ENCODE measurements around the gene DDX53.

The DDX53 gene

DNA sequence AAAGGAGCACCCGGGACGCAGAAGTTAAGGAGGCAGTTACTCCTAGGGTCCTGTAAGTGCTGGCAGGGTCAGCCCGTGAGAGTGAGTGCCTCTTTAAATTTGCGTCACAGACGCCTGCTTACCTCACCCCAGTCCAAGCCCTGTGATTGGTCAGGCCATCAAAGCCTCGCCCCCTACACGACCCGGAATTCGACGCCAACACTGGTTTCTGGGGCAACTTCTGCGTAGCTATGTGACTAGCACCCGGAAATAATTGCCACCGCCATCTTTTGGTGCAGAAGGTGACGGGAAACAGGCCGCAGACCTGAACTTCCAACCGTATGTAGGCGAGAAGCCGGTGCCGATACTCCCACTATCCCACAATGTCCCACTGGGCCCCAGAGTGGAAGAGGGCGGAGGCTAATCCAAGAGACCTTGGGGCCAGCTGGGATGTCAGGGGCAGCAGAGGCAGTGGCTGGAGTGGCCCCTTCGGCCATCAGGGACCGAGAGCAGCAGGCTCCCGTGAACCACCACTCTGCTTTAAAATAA lies at the start of gene DDX53:
Gene DDX53 (plus strand): TSS at position 265 of the 528 bp plus-strand sequence. CDS start 98 bp downstream, at position 363.
- DNase-seq (ENCODE audit: low read depth): no peak

DNA sequence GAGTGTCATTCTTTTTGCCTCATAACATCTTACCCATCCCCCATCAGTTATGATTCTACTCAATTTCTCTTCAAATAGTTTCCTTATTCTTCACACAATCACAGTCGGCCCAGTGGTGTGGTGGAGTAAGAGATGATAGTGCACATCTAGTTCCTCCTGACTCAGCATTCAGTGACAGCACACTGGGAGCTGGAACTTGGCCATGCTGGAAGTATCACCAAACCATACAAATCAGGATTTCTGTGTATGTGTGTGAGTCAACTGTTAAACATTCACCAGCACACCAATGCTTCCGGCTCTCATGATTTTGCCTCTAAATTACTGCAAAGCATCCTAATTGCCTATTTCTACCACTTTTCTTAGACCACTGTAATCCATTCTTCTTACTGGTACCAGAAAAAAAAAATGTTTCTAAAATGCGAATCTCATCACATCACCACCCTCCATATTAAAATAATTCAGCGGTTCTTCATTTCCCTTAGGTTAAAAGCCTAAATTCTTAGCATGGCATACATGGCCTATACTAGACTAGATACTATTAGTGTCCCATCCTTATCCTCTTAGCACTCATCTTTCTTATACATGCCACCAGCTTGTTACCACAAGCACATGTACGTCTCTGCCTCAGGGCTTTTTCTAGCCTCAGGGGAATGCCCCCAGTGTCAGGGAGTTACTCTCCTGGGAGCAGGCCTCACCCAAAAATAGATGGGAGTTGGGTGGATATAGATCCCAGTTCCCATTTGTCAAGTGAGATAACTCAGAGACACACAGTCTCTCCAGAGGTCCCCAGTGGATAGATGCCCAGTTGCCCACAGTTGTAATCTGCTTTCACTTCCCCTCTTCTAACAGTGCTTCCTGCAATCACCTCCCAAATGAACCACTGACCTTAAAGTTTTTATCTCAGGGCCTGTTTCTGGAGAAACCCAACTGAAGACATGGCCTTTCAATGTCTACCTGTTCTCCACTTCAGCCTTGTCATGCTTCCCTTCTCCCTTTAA lies 49.2 kb upstream of the DDX53 start:
- DNase-seq (ENCODE audit: low read depth): no peak

DNA sequence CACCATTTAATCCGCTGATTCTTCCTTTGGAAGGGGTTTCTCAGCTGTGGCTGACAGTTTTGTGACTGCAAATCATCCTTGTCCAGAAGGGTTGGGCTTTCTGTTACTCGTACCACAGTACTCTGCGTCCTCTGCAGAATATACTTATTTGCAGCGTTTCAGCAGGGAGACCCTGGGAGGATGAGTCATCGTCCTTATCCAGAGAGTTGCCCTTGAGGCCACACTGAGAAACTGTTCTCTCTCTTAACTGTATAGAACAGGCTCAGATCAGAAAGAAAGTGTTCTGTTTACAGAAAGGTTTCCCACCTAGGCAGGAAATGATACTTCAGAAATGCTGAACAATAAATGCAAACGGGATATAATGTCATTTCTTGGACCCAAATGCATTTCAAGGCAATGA lies 47.8 kb upstream of the DDX53 start:
- no peak for DNase-seq (ENCODE audit: low read depth)

DNA sequence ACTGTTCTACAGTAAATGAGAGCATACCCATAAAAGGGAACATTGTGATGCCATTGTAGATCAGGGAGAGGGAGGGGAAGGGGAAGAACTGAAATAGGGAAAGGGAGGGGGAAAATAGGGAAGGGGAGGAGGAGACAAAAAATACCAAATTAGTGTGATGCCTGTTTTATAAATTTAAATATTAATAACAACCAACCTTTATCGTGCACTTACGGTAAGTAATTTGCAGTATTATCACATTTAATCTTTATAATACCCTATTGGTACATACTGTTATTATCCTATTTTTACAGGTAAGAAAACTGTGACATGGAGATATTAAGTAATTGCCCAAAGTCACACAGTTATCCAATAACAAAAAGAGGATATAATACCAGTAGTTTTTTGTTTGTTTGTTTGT lies 41.5 kb upstream of the DDX53 start:
- no peak for DNase-seq (ENCODE audit: low read depth)

DNA sequence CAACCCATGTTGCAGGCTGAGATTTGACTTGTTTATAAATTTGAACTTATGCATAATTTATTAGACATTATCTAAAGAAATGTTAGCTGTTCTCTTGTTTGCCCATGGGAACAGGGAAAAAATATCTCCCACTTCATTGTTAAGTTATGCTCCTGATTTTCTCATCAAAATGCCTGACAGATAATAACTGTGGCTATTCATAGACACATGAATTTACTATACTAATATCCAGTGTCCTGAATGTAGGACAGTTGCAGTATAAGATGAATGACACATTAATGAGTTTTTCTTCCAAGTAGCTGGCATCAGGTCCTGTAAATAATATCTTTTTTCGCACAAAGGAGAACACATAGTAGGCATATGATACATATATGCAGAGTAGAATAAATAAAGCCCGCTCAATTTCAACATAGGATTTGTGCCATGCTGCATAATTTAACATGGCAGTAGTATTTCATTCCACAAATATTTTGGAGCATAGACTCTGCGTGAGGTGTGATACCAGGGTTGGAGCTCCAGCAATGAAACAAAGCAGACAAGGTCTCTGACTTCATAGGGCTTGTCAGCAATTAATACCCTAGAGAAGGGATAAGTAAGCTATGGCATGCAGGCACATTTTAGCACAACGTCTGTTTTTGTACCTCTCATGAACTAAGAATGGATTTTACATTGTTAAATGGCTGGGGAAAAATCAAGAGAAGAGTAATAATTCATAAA lies 40.4 kb upstream of the DDX53 start:
- DNase-seq (ENCODE audit: low read depth): no peak

DNA sequence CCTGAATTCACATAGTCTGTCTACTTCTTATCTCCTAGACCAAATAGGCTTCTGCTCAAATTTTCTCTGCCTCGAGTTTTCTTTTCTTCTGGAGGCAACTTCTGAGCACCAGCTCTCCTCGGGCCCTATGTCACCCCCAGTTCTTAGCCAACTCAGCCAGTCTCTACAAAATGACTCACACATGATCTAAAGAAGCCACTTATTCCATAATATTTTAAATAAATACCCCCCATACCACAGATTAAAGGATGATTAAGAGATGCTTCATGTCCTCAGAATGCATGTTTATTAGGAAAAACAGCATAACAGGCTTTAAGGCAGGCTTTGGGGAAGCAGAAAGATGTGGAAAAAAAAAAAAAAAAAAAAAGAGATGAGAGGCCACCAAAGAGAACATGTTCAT lies 36.6 kb upstream of the DDX53 start:
- DNase-seq (ENCODE audit: low read depth): no peak

DNA sequence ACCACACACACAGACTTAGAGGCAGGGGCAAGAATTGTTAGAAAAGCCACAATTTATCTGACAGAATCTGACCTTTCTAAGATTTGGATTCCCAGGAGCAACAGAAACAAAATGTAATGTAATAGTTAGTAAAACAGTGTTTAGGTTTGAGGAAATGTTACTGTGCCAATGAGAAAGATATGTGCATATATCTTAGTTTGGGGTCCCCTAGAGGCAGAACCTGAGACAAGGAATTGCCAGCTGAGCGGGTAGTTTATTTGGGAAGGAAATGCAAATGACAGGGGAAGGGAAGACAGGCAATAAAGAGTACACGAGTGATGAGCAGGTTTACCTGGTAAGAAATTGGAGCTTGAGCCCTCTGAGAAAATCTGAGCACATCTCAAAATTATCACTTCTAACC lies 31.3 kb upstream of the DDX53 start:
- DNase-seq (ENCODE audit: low read depth): no peak

DNA sequence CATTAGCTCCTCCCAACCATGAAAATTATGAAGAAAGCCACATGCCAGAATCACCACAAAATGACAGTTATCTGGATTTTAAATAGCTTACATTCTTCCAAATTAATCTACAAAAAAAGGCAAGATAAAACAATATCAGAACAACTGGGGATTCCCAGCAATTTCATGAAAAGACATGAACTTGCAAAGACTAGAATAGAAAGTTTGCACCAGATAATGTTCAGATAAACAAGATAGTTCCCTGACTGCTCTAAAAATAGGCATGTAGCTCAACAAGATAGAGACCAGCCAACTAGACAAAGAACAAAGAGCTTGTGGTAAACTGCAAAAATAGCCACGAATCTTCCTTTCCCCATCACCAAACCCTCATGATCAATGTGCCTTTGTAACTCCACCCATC lies 30.3 kb upstream of the DDX53 start:
- DNase-seq (ENCODE audit: low read depth): no peak

DNA sequence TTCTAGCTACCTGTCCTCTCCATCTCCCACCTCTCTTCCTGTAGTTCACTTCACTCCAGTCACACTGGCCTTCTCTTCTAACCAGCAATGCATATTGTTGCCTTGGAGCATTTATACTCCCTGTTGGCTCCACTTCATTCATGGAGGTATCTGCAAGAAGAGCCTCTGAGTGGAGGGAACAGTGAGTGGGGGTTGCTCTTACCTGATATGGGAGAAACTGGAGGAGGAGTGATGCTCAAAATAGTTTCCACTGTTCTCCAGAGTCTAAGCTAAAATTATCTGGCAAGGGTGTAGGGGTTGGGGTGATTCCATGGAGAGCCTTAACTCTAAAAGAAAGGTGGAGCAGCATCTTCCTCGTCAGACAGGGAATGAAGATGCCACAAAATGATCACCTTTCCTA lies 28.9 kb upstream of the DDX53 start:
- DNase-seq (ENCODE audit: low read depth): no peak

DNA sequence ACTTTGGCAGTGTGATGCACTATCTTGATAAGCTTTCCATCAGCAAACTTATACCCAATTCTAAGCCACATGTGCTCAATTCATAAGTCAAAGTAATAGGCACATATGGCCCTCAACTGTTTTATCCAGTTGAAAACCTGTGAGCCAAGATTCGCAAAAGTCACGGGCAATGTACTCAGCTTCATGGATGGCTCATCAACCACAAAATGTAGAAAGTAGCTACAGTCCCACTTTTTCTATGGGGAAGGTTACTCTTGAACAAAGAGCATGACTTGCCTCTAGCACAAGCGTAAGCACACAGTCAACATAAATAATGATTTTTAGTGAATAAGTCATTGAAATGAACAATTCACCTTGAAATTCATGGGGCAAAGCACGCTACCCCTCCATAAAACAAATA lies 25.1 kb upstream of the DDX53 start:
- no peak for DNase-seq (ENCODE audit: low read depth)

DNA sequence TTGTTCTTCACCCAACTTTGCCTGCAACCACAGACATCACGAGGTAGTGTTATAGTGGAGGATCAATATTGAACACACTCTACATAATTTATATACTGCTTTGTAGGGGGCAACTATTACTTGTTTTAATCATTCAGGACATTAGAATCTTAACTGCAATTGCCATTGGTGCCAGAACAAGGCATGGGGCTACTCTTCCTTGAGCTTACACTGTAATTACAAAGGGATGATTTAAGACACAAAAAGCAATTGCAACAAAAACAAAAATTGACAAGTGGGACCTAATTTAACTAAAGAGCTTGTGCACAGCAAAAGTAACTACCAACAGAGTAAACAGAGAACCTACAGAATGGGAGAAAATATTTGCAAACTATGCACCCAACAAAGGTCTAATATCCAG lies 24.0 kb upstream of the DDX53 start:
- DNase-seq (ENCODE audit: low read depth): no peak

DNA sequence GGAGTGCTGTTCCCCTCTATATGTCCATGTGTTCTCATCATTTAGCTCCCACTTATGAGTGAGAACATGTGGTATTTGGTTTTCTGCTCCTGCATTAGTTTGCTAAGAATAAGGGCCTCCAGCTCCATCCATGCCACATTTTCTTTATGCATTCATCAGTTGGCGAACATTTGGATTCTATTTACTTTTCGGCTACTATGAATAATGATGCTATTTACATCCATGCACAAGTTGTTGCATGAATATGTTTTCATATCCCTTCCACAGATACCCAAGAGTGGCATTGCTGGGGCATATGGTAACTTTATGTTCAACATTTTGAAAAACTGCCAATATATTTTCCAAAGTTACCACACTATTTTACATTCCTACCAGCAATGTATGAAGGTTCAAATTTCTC lies 13.8 kb upstream of the DDX53 start:
- DNase-seq (ENCODE audit: low read depth): no peak

DNA sequence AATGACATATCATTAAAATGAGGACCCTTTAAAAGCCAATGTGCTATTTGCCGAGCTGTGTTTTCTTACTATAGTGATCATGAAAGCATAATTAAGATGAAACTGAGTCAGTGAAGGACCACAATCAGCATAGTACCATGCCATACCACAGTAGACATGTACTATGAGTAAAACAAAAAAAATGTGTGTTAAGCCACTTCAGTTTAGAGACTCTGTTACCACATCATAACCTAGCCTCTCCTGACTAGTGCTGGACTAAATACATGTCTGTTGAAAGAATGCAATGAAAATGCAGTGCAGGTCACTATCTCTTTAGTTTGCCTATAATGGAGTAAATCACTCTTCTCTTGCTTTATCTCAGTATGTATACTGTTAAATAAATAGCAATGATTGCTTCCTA lies 12.3 kb upstream of the DDX53 start:
- DNase-seq (ENCODE audit: low read depth): no peak

DNA sequence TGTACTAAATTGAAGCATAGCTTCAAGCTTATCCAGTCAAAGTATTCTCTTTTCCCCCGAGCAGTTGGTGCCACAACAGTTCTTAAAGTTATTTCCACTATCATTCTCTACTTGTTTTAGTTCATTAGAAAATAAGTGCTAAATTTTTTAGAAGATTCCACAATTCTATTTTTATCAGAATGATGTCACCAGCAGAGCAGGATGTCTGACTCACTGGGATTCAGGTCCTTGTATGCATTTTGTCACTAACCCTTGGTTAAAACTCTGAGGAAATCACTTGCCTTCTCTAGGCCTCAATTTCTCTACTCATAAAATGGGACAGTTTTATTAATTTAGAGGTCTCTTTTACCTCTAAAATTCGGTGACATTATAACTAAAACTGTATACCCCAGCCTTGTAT lies 3.4 kb downstream of the DDX53 start:
- DNase-seq (ENCODE audit: low read depth): no peak

DNA sequence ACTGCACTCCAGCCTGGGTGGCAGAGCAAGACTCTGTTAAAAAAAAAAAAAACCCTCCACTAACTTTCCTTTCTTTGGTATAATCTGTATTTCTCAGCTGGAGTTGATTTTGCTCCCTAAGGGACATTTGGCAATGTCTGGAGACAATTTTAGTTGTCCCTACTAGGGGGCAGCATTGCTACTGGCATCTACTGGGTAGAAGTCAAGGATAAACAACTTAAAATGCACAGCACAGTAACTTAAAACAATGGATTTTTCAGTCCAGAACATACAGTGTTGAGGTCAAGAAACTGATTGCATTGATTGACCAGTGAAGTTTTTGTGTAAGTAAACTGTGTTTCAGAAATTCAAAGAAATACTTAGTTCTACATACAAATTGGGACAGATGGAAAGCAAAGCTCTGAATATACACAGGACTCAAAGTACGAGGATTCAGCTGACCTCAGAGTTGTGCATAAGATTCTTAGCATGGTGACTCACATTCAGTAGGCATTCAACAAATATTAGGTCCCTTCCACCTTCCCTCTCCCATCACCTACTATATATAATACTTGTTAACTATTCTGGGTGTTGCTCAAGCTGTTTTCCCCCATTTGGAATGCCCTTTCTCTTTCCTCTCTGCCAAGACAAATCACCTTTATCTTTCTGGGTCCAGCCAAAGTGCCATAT lies 8.8 kb downstream of the DDX53 start:
- no peak for DNase-seq (ENCODE audit: low read depth)

DNA sequence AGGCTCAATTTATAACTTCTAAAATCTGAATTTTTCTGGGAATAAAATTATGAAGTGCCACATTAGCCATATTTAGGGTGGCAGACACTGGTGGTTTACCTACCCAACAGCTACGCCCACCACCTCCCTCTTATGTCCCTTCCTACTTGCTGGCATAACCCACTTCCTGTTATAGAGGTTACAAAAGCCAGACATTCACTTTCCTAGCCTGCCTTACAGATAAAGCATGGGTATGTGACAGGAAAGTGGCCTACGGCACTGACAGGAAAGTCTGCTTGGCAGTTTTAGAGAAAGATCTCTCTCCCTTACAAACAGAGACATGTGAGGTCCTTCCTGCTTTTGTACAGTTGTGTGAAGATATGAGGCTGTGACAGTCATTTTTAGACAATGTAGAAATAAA lies 12.4 kb downstream of the DDX53 start:
- no peak for DNase-seq (ENCODE audit: low read depth)

DNA sequence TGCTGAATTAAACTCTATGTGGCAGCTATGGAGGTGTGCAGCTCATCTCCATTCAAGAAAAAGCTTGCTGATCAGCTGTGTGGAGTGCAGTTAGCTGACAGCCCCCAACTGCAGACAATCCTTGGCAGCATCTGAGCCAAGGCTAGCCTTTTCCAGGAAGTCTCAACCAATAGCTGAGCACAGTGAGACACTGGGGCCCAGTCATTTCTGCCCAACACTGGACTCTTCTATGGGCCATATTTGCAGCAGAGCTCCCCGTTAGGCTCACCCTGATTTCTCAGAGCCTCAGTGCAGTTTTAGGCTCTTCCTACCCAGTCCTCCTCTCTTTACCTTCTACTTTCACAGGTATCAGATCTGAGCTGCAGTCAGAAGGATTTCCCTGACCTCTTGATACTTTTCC lies 12.9 kb downstream of the DDX53 start:
- DNase-seq (ENCODE audit: low read depth): no peak

DNA sequence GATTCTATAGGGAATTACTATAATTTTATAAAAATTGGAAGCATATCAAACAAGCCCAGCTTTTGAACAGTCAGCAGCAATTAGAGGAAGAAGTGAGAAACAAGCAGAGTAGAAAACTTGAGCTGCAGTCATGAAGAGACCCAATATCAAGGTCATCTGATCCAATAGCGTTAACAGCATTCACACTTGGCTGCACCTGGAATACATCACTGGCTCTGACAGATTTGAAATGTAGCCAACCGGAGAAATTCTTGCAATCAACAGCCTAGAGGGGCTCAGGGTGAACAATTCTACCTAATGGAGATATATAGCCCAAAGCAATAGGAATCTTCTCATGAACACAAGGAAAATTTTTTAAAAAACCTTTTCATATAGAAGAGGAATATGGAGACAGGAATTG lies 13.6 kb downstream of the DDX53 start:
- no peak for DNase-seq (ENCODE audit: low read depth)

DNA sequence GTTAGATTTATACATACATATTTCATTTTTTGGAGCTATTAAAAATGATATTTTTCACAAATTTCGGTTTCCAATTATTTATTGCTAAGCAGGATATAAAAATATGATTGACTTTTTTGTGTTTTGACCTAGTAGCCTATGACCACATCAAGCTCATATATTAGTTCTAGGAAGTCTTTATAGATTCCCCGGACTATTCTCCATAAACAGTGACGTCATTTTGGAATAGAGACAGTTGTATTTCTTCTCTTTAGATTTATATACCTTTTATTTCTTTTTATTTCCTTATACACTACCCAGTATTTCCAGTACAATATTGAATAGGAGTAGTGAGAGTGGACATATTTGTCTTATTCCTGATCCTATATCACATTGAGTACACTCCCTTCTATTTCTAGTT lies 31.8 kb downstream of the DDX53 start:
- DNase-seq (ENCODE audit: low read depth): no peak

DNA sequence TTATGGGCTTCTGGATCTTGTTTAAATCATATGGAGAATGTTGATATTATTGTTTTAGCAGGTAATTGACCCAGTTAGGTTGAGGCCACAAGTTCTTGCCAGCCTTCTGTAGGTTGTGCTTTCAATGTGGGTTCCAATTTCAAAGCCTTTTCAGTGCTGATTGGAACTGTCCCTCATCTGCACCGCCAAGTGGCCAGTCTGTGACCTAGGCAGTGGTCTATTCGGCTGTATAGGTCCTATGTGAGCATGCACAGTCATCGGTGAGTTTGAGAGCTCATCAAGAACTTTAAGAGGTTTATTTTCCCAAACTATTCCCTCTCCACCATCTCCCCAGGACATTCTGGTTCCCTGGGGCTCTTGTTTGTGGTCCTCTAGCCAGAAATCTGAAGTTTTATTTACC lies 35.7 kb downstream of the DDX53 start:
- no peak for DNase-seq (ENCODE audit: low read depth)

DNA sequence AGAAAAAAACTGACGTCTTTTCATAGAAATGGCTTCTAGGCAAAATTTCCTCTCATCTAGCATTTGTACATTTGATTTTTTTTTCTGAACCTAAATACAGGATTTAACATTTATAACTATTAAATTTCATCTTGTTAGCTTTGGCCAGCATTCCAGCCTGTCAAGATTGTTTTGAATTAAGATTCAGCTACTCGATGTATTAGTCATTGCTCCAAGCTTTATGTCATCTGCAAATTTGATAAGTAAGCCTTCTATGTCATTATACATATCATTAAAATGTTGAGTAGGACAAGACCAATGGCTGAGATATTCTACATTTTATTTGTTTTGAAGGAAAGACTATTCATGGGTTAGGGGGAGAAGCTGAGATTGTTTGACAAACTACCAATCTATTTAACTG lies 46.7 kb downstream of the DDX53 start:
- no peak for DNase-seq (ENCODE audit: low read depth)

DNA sequence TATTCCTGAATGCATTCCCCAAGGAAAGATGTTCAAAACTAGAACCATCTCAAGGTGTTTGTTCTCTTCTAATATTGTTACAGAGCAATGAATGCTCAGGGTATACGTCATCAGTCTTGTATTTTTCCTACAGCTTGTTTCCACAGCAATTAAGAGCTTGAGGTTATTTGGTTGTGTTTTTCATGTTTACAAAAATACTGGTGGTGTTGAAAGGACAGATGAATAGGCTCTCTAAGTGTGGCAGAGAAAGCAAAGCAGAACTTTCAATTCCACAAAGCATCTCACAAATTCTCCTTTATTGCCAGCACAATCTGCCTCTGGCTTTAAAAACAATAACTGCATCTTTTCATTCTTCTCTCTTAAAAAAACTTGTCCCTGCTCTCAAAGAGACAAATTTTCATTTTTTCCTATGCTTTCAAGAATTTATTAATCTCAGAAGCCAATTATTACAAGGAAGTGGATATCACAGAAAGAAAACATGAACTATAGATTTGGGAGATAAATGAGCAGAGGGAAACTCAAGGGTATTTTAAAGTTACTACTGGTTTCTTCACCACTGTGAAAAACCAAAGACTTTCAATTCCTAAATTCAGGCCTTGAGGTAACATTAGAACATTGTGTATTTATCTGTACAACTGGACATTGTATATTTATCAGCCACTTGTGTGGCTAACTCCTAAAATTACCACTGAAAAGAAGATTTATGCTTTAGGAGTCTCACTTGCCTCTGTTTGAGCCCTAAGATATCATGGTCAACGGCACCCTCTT lies 49.2 kb downstream of the DDX53 start:
- DNase-seq (ENCODE audit: low read depth): no peak

Measured in CMK (cell line).